Measurements from ENCODE around the gene NDOR1.
A peak's percentile ranks its signal among the peaks of the same experiment; 100 is the strongest.

Gene NDOR1

GRCh38 chr9:137220317-137221094 is 15.0 kb downstream of the NDOR1 start:
- DNase-seq (ENCODE audit: low read depth in 2 of 2) = no peak

GRCh38 chr9:137221095-137221505 is 15.6 kb downstream of the NDOR1 start:
- no peak for DNase-seq (ENCODE audit: low read depth in 2 of 2)

- DNase-seq (ENCODE audit: low read depth in 2 of 2) = no peak
These were observed 16.1 kb downstream of the NDOR1 start for GRCh38 chr9:137221506-137222111.

GRCh38 chr9:137222190-137223077 is 16.9 kb downstream of the NDOR1 start, which contains the start of gene RNF208:
Gene RNF208, minus strand, starts transcription at chr9:137222240. Its CDS starts 1,028 bp downstream, at chr9:137221212.
- no peak for DNase-seq (ENCODE audit: low read depth in 2 of 2)

- peak; percentile 93 to 97 for DNase-seq (ENCODE audit: low read depth in 2 of 2)
These were observed 17.8 kb downstream of the NDOR1 start for GRCh38 chr9:137223078-137223970.

GRCh38 chr9:137224830-137225694 is 19.6 kb downstream of the NDOR1 start, which contains the start of gene CYSRT1:
Gene CYSRT1, plus strand, starts transcription at chr9:137225174. Its CDS starts 448 bp downstream, at chr9:137225622.
- no peak for DNase-seq (ENCODE audit: low read depth in 2 of 2)

- no peak for DNase-seq (ENCODE audit: low read depth in 2 of 2)
These were observed 20.3 kb downstream of the NDOR1 start for GRCh38 chr9:137225699-137226331.

- DNase-seq (ENCODE audit: low read depth in 2 of 2) = no peak
These were observed 21.0 kb downstream of the NDOR1 start for GRCh38 chr9:137226338-137227053.

- DNase-seq (ENCODE audit: low read depth in 2 of 2) = peak; percentile 60 to 72
These were observed 21.8 kb downstream of the NDOR1 start, which contains the start of gene RNF224 for GRCh38 chr9:137227054-137227852. Gene RNF224, plus strand, starts transcription at chr9:137227502. Its CDS starts 834 bp downstream, at chr9:137228336.

- DNase-seq (ENCODE audit: low read depth in 2 of 2) = no peak
These were observed 22.5 kb downstream of the NDOR1 start for GRCh38 chr9:137227853-137228505.

GRCh38 chr9:137228506-137228967 is 23.0 kb downstream of the NDOR1 start:
- no peak for DNase-seq (ENCODE audit: low read depth in 2 of 2)

- no peak for DNase-seq (ENCODE audit: low read depth in 2 of 2)
These were observed 23.7 kb downstream of the NDOR1 start for GRCh38 chr9:137228968-137229896.

- DNase-seq (ENCODE audit: low read depth in 2 of 2) = no peak
These were observed 24.6 kb downstream of the NDOR1 start for GRCh38 chr9:137229903-137230704.

GRCh38 chr9:137230705-137231371 is 25.3 kb downstream of the NDOR1 start, which contains the start of gene SLC34A3:
Gene SLC34A3, plus strand, starts transcription at chr9:137230901. Its CDS starts 802 bp downstream, at chr9:137231703.
- DNase-seq (ENCODE audit: low read depth in 2 of 2) = no peak
